Measurements from ENCODE around the gene SRD5A3.

DNA sequence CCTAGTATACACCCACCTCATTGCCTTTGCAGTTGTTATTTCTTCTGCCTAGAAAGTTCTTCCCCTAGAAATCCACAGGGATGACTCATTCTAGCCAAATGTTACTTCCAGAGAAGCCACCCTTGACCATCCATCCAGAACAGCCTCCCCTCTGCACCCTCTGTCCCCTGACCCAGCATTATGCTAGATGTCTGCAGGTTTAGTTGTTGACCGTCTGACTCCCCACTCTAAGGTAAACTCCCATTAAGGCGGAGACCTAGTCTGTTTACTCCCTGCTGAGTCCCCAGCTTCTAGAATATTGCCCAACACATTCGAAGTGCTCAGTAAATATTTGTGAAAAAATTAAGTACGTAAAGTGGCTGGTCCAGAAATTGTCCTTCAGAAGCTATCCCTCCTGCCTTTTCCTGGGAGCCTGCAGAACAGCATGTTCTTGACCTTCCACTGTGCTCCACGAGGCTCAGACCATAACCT is 11.0 kb downstream of the SRD5A3 start:
- TF ChIP-seq, protein P1, sequence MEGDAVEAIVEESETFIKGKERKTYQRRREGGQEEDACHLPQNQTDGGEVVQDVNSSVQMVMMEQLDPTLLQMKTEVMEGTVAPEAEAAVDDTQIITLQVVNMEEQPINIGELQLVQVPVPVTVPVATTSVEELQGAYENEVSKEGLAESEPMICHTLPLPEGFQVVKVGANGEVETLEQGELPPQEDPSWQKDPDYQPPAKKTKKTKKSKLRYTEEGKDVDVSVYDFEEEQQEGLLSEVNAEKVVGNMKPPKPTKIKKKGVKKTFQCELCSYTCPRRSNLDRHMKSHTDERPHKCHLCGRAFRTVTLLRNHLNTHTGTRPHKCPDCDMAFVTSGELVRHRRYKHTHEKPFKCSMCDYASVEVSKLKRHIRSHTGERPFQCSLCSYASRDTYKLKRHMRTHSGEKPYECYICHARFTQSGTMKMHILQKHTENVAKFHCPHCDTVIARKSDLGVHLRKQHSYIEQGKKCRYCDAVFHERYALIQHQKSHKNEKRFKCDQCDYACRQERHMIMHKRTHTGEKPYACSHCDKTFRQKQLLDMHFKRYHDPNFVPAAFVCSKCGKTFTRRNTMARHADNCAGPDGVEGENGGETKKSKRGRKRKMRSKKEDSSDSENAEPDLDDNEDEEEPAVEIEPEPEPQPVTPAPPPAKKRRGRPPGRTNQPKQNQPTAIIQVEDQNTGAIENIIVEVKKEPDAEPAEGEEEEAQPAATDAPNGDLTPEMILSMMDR (IDR thresholded peaks at IDR 0.05): no peak
- TF ChIP-seq EZH2 (IDR thresholded peaks at IDR 0.05): no peak
